Left lobe of liver (tissue), 2 donors: ENCODE measurements around the gene ARHGAP29. TPM values are rescaled to one million over a fixed set of nuclear protein-coding genes. Genes with fewer than 3 reads are reported as not detected.
A peak's percentile ranks its signal among the peaks of the same experiment; 100 is the strongest.

Experiments
- ATAC-seq: fragments of 200-7000 bp; cut with Tn5 transposase; one replicate; pipeline ENCODE4 v1.9.1; 2020; ENCODE audit warnings: mild to moderate bottlenecking, moderate library complexity
- DNase-seq: peaks from one replicate; pipeline ENCODE4 v3.0.0-alpha.2; 2020; ENCODE audit warnings: low spot score
- total RNA-seq: library from RNA; stranded (reverse); gene quantifications from one replicate; pipeline ENCODE4 v1.2.1, GENCODE V29; 2021
- donor health status: DM: no; HTN: no; CAD: no; lungs with moderate emphysema.
- donor health status: DM: no; HTN: yes; CAD: no.

Gene ARHGAP29
- total RNA-seq, result 20.3 TPM

- ATAC-seq (peak; percentile 92), DNase-seq (peak; percentile 92)
Measured at GRCh38 chr1:94237291-94238226, at the start of gene ARHGAP29. TSS of gene ARHGAP29 (minus strand) at chr1:94237584. CDS start at chr1:94231611, 5,973 bp downstream.

GRCh38 chr1:94286864-94287437 lies 49.6 kb upstream of the ARHGAP29 start:
- ATAC-seq (peak; percentile 94), DNase-seq (peak; percentile 54)

- DNase-seq, result no peak
- ATAC-seq, result no peak
Measured at GRCh38 chr1:94285031-94285654, 47.8 kb upstream of the ARHGAP29 start.

GRCh38 chr1:94284476-94284875 lies 47.1 kb upstream of the ARHGAP29 start:
- DNase-seq (no peak), ATAC-seq (no peak)

- ATAC-seq (no peak), DNase-seq (no peak)
Measured at GRCh38 chr1:94283462-94283861, 46.1 kb upstream of the ARHGAP29 start.

- no peak for ATAC-seq
Measured at GRCh38 chr1:94282143-94282711, 44.8 kb upstream of the ARHGAP29 start.

GRCh38 chr1:94281361-94282142 lies 44.2 kb upstream of the ARHGAP29 start:
- ATAC-seq (no peak), DNase-seq (no peak)

More at GRCh38 chr1:94282143-94282711, 44.8 kb upstream of the ARHGAP29 start:
- no peak for DNase-seq

- ATAC-seq (no peak), DNase-seq (no peak)
Measured at GRCh38 chr1:94280541-94280940, 43.2 kb upstream of the ARHGAP29 start.

- DNase-seq (no peak), ATAC-seq (no peak)
Measured at GRCh38 chr1:94279462-94279861, 42.1 kb upstream of the ARHGAP29 start.

GRCh38 chr1:94279038-94279437 lies 41.7 kb upstream of the ARHGAP29 start:
- no peak for ATAC-seq
- DNase-seq, result no peak

- ATAC-seq (peak; percentile 37), DNase-seq (no peak)
Measured at GRCh38 chr1:94276988-94277434, 39.6 kb upstream of the ARHGAP29 start.

- DNase-seq (no peak), ATAC-seq (no peak)
Measured at GRCh38 chr1:94275083-94275482, 37.7 kb upstream of the ARHGAP29 start.

- peak; percentile 65 for ATAC-seq
Measured at GRCh38 chr1:94274561-94274960, 37.2 kb upstream of the ARHGAP29 start.

GRCh38 chr1:94273111-94273510 lies 35.7 kb upstream of the ARHGAP29 start:
- DNase-seq, result no peak
- no peak for ATAC-seq

More at GRCh38 chr1:94274561-94274960, 37.2 kb upstream of the ARHGAP29 start:
- DNase-seq, result no peak

- ATAC-seq (no peak), DNase-seq (no peak)
Measured at GRCh38 chr1:94272388-94272787, 35.0 kb upstream of the ARHGAP29 start.

- no peak for ATAC-seq
- DNase-seq, result no peak
Measured at GRCh38 chr1:94271373-94271772, 34.0 kb upstream of the ARHGAP29 start.

- no peak for ATAC-seq
- no peak for DNase-seq
Measured at GRCh38 chr1:94270801-94271203, 33.4 kb upstream of the ARHGAP29 start.

- DNase-seq (no peak), ATAC-seq (no peak)
Measured at GRCh38 chr1:94269921-94270320, 32.5 kb upstream of the ARHGAP29 start.

- no peak for ATAC-seq
- no peak for DNase-seq
Measured at GRCh38 chr1:94265906-94266305, 28.5 kb upstream of the ARHGAP29 start.

- no peak for ATAC-seq
Measured at GRCh38 chr1:94265011-94265422, 27.6 kb upstream of the ARHGAP29 start.

More at GRCh38 chr1:94265011-94265422, 27.6 kb upstream of the ARHGAP29 start:
- DNase-seq, result no peak
